Testis (tissue), 3 donors: ENCODE measurements around the gene CYP4F8. TPM values are rescaled to one million over a fixed set of nuclear protein-coding genes. Genes with fewer than 3 reads are reported as not detected.

Source experiments
- DNase-seq: peaks from one replicate; pipeline ENCODE4 v3.0.0-alpha.2; 2019
- H3K27ac ChIP-seq, 2 donors: fragments of 200-600 bp; sonication (generic); one replicate each; pipeline ENCODE4 v1.5.1; 2019
- H3K27me3 ChIP-seq: fragments of 200-600 bp; sonication (generic); one replicate; pipeline ENCODE4 v1.5.1; 2019
- H3K36me3 ChIP-seq: fragments of 200-600 bp; sonication (generic); one replicate; pipeline ENCODE4 v1.5.1; 2017; ENCODE audit warnings: low read depth; ENCODE audit errors: missing control alignments
- H3K4me1 ChIP-seq: fragments of 200-600 bp; sonication (generic); one replicate; pipeline ENCODE4 v1.5.1; 2019
- H3K4me3 ChIP-seq, 2 donors: fragments of 200-600 bp; sonication (generic); one replicate each; pipeline ENCODE4 v1.5.1; 2017 to 2019
- H3K9me3 ChIP-seq: fragments of 200-600 bp; sonication (generic); one replicate; pipeline ENCODE4 v1.5.1; 2017
- POLR2A ChIP-seq: fragments of 450-650 bp; IDR thresholded peaks from one replicate; pipeline ENCODE4 v1.6.1; 2017; ENCODE audit warnings: antibody characterized with exemption, mild to moderate bottlenecking, moderate library complexity
- WGBS, 2 donors: methylation state at CpG; one replicate each; pipeline ENCODE4 v1.1.5; 2018; 5-methylcytosine and 5-hydroxymethylcytosine counted together
- intact Hi-C: fragments of 100-400 bp; cut with DNase I; formaldehyde crosslinking; loops from one replicate; pipeline ENCODE4 v1.15.1; 2023; ENCODE audit warnings: low total_unique reads
- polyA plus RNA-seq: library from polyadenylated mRNA; stranded (reverse); fragments of 350-450 nt; fragmentation: Illumina TruSeq; extraction: RNeasy Lipid Tissue Mini Kit (QIAGEN cat#74804); gene quantifications from one replicate; pipeline ENCODE4 v1.2.3, GENCODE V29; 2014; ENCODE audit warnings: low read depth, low replicate concordance; ENCODE audit not compliant: insufficient read depth
- total RNA-seq, 2 donors: library from RNA; depleted of rRNA; stranded (reverse); fragments of >200 nt; gene quantifications; one replicate each; pipeline ENCODE4 v1.2.3, GENCODE V29; 2016
- TF ChIP-seq, protein P1 (sequence below), 3 experiments: fragments of 450-650 bp in 2 of 3; fragments of 200-600 bp in 1 of 3; sonication (generic) in 1 of 3; IDR thresholded peaks; one replicate each; pipeline ENCODE4 v1.5.1; 2016 to 2019; ENCODE audit warnings: antibody characterized with exemption in 3 of 3, mild to moderate bottlenecking in 2 of 3, moderate library complexity in 1 of 3

Gene CYP4F8
- total and polyA plus RNA-seq, 3 donors from 2014 or later: 0.17 to 0.71 (median 0.31) TPM

DNA sequence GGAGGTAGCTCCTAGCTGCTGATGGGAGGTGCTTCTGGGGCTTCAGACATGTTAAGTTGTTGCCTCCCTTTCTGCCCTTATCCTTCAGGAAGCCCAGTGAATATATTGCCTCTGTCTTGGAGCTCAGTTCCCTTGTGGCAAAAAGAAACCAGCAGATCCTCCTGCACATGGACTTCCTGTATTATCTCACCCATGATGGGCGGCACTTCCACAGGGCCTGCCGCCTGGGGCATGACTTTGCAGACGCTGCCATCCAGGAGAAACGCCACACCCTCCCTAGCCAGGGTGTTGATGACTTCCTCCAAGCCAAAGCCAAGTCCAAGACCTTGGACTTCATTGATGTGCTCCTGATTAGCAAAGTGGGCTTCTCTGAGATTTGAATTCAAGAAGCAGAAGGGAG, 51.9 kb downstream of the CYP4F8 start:
- Histone ChIP-seq H3K4me1 (no peaks in the 10 kb centered on the region), H3K36me3 (no peaks in the 10 kb centered on the region), H3K4me3 (no peak overlapping the region), H3K27ac (no peak overlapping the region), H3K9me3 (no peaks in the 10 kb centered on the region), H3K27me3 (no peaks in the 10 kb centered on the region)
- WGBS, 2 donors: 69 to 83% methylated on average over 4 of the region's 4 CpGs
- no peak for DNase-seq
- intact Hi-C loops: no loop called here
- TF ChIP-seq, protein P1, sequence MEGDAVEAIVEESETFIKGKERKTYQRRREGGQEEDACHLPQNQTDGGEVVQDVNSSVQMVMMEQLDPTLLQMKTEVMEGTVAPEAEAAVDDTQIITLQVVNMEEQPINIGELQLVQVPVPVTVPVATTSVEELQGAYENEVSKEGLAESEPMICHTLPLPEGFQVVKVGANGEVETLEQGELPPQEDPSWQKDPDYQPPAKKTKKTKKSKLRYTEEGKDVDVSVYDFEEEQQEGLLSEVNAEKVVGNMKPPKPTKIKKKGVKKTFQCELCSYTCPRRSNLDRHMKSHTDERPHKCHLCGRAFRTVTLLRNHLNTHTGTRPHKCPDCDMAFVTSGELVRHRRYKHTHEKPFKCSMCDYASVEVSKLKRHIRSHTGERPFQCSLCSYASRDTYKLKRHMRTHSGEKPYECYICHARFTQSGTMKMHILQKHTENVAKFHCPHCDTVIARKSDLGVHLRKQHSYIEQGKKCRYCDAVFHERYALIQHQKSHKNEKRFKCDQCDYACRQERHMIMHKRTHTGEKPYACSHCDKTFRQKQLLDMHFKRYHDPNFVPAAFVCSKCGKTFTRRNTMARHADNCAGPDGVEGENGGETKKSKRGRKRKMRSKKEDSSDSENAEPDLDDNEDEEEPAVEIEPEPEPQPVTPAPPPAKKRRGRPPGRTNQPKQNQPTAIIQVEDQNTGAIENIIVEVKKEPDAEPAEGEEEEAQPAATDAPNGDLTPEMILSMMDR (IDR thresholded peaks at IDR 0.05): no peak
- TF ChIP-seq POLR2A: no peak

DNA sequence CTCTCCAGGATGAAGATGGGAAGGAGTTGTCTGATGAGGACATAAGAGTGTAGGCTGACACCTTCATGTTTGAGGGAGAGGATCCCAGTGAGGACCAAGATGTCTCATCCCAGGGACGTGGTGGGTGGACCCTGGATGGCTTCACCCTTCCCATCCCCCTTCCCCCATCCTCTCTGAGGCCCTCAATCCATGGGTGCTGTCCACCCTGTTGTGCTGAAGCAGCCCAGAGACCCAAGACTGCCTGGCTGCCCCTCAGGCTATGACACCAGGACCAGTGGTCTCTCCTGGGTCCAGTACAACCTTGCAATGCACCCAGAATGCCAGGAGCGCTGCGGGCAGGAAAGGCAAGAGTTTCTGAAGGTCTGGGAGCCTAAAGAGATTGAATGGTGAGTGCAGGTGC, 54.4 kb downstream of the CYP4F8 start:
- no peak overlapping the region for H3K27ac ChIP-seq
- DNase-seq: no peak
- TF ChIP-seq POLR2A: no peak
- TF ChIP-seq, protein P1 (IDR thresholded peaks at IDR 0.05): no peak
- no peaks in the 10 kb centered on the region for H3K27me3 ChIP-seq
- no peaks in the 10 kb centered on the region for H3K36me3 ChIP-seq
- 14 to 74% methylated on average over 1 to 3 of the region's 3 CpGs for WGBS, 2 donors
- peaks cover 9% of the 10 kb centered on the region for H3K4me1 ChIP-seq
- H3K4me3 ChIP-seq: no peak overlapping the region
- no peaks in the 10 kb centered on the region for H3K9me3 ChIP-seq
- intact Hi-C loops: no loop called here

DNA sequence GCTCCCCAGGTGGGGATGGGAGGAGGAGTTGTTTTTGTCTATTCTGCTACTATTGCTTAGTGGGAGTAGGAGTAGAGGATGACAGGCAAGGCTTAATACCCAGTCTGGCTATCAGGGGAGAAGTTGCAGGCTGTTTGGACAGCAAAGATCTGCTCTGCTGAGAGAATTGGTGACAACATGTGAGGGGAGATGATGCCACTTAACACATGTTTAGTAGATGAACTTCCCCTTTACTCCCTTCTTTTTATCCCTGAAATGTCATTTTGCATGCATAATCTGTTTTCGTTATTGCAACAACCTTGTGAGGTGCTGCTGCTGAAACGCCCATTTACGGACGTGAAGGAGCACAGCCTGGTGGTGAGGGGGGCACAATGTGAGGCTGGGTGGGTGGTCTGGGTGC, 54.9 kb downstream of the CYP4F8 start:
- intact Hi-C loops: no loop called here

DNA sequence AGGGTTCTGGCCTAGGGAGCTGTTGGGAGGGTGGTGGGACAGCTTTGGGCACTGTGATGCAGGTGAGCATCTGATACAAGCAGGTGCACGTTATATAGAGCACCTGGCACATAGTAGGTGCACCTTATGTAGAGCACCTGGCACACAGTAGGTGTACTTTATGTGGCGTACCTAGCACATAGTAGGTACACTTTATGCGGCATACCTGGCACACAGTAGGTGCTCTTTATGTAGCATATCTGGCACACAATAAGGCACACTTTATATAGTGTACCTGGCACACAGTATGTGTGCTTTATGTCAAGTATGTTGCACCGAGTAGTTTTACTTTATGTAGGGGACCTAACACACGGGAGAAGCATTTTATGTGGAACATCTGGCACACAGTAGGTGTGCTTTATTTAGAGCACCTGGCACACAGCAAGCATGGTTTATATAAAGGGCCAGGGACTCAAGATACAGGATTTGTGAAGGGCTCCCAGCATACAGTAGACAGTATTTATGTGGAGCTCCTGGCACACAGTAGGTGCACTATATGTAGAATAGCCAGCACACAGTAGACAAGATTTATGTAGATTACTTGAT, 56.3 kb downstream of the CYP4F8 start:
- DNase-seq: no peak
- no peak overlapping the region for H3K27ac ChIP-seq
- no peaks in the 10 kb centered on the region for H3K27me3 ChIP-seq
- no peak overlapping the region for H3K4me3 ChIP-seq
- WGBS, 2 donors: 71 to 82% methylated on average over 5 of the region's 5 CpGs
- H3K36me3 ChIP-seq: no peaks in the 10 kb centered on the region
- intact Hi-C loops: no loop called here
- H3K4me1 ChIP-seq: peaks cover 9% of the 10 kb centered on the region
- H3K9me3 ChIP-seq: no peaks in the 10 kb centered on the region
- no peak for TF ChIP-seq POLR2A
- TF ChIP-seq, protein P1 (IDR thresholded peaks at IDR 0.05): no peak

More for the DNA sequence above, 54.9 kb downstream of the CYP4F8 start:
- Histone ChIP-seq H3K27ac (no peak overlapping the region), H3K9me3 (no peaks in the 10 kb centered on the region), H3K36me3 (no peaks in the 10 kb centered on the region), H3K27me3 (no peaks in the 10 kb centered on the region), H3K4me3 (no peak overlapping the region), H3K4me1 (peaks cover 9% of the 10 kb centered on the region)
- no peak for DNase-seq
- TF ChIP-seq, protein P1 (IDR thresholded peaks at IDR 0.05): no peak
- no peak for TF ChIP-seq POLR2A
- 52 to 72% methylated on average over 4 of the region's 4 CpGs for WGBS, 2 donors
